Stimulated activated naive CD8-positive, alpha-beta T cell treated with anti-CD3 and anti-CD28 coated beads, Interleukin-15, Interleukin-2, amounts not matched to agents 100 U/mL and 50 U/mL, for 24 hours (primary cell): ENCODE measurements around the gene HECTD3.

Experiments used
- ATAC-seq: fragments of 150-1000 bp; cut with Tn5 transposase; one replicate; pipeline ENCODE4 v1.10.0; 2021
- DNase-seq: peaks from one replicate; pipeline ENCODE4 v3.0.0; 2021

The HECTD3 gene

GRCh38 chr1:45010855-45011811 lies at the start of gene HECTD3:
Gene HECTD3, minus strand, starts transcription at chr1:45011324. Its CDS starts 67 bp downstream, at chr1:45011257.
- DNase-seq, result peak; percentile 78

GRCh38 chr1:45059829-45060228 lies 48.7 kb upstream of the HECTD3 start:
- DNase-seq (no peak), ATAC-seq (no peak)

More at GRCh38 chr1:45010855-45011811, at the start of gene HECTD3:
- peak; percentile 77 for ATAC-seq

DNA sequence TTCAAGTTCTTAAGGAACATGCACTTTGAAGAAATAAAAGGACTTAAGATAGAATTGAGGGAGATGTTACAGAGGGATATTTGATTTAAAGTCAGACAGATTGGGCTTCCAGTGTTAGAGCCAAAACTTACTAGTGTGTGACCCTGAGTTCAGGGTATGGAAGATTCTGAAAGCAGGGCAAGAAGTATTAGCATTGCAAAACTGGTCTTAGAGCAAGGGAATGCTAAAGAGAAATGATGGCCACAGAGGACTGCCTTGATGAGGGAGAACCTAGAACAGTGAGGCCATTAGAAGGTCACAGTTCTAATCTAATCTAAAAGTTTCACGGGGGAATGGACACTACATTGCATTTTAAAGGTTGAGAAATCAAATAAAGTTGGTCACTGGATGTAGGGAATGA lies 46.4 kb upstream of the HECTD3 start:
- ATAC-seq, result no peak
- DNase-seq, result no peak

DNA sequence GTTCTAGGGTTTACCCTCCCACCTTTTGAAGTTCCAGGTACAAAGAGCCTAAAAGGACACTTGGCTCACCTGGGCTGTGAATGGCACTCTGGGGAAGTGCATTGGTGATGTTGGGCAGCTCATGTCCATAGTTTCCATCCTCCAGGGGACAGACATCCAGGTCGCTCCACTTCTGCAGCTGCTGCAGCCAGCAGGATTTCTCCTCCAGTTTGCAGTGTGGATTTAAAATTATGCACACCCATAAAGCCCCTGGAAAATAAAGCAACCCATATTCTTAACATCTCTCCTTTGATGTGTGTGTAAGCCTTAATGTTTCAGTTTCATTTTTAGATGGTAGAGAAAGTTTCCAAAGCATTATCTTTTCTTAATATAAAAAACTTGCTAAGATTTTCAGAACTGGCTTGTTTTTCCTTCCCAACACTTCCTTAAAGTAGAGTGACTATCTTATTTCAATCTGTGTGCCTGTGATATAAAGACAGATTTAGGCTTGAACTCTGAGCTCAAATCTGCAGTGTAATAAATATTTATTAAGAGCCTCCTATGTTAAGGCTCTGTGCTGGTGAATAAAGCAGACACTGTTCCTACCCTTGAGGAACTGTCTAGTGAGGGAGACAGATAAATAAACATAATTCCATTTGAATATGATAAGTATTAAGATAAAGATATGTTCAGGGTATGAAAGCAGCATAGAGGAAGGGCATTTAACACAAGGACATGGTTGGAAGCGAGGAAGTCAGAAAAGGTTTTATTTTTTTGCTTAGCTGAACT lies 40.1 kb upstream of the HECTD3 start:
- no peak for DNase-seq
- ATAC-seq, result peak; percentile 81

DNA sequence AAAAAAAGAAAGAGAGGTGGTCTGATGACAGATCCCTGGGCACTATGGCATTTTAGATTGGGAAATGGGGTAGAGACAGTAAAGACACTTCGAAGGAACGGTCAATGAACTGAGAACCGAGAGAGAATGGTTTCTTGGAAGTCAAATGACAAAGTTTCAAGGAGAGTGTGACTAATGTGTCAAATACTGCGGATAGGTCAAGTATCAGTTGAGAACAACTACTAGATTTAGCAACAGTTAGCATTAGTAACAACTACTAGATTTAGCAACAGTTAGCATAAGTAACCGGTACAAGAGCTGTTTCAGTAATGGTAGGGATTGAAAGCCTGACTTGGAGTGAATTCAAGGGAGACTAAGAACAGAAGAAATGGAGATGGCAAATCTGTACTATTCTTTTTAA lies 35.9 kb upstream of the HECTD3 start:
- ATAC-seq (no peak), DNase-seq (no peak)

- ATAC-seq (no peak), DNase-seq (no peak)
Measured at GRCh38 chr1:45044916-45045315, 33.8 kb upstream of the HECTD3 start.

DNA sequence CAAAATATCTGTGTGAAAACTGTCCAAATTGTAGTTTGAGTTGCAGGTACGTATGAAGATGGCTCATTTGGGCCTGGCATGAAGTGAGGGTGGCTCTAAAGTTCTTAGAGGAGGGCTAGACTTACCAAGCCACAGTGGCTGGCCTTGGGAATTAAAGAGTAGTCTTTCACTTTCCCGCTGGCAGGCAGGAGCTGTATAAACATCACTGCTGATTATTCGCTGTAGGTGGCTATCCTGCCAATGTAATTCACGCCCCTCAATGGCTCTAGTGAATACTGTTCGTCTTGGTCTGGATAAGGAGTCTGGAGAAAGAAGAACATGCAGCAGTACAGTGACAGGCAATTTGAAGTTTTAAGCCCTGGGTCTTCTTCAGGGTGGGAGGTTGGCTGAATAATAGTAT lies 32.0 kb upstream of the HECTD3 start:
- no peak for ATAC-seq
- DNase-seq, result no peak

- no peak for ATAC-seq
Measured at GRCh38 chr1:45040297-45040696, 29.2 kb upstream of the HECTD3 start.

GRCh38 chr1:45038661-45039364 lies 27.7 kb upstream of the HECTD3 start:
- no peak for DNase-seq
- no peak for ATAC-seq

More at GRCh38 chr1:45040297-45040696, 29.2 kb upstream of the HECTD3 start:
- no peak for DNase-seq

DNA sequence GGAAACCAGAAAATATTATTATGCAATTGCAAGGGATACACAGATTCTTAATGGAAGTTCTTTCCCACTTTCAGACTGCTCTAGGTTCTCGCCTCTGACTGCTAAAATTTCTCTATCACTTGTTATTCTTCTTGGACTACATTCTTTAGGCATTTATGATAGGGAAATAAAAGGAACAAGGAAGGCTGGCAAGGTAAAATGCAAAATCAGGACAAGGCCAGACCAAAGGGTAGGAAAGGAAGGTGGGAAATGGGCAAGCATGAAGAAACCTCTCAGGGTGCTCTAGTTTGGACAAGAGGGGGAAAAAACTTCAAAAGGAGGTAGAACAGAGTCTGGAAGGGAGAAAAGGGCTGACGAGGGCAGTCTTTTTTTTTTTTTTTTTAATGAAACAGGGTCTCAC lies 27.1 kb upstream of the HECTD3 start:
- ATAC-seq (no peak), DNase-seq (no peak)

DNA sequence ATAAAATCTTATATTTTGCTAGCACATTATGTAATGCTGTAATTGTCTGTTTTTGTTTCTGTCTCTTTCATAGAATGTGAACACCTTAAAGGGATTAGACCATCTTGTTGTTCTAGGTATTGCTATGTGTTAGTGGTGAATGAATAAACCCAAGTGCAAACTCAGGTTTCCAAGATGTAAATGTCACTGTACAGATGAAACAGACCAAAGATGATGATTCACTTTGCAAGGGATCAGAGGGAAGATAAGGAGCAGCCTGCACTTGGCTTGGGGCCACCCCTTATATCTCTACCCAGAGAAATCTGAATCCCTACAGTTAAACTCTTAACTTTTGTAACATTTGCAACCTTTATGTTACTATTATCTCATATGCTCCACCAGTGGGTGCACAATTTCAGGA lies 26.3 kb upstream of the HECTD3 start:
- peak; percentile 21 for DNase-seq
- ATAC-seq, result peak; percentile 96

- ATAC-seq (no peak), DNase-seq (no peak)
Measured at GRCh38 chr1:45035631-45036301, 24.6 kb upstream of the HECTD3 start.

- ATAC-seq (no peak), DNase-seq (no peak)
Measured at GRCh38 chr1:45033356-45033755, 22.2 kb upstream of the HECTD3 start.

DNA sequence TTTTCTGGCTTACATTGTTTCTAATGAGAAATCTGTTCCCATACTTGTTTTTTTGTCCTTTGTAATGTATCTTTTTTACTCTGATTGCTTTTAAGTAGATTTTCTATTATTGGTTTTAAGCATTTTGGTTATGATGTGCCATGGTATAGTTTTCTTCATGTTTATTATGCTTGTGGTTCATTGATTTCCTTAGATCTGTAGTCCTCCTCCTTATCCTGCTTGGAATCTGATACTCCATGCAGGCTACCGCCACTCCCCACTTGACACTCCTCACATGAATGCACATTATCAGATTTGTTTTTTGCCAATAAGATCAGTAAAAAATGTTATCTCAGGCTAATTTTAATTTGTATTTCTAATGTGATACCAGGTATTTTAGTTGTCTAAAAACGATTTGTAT lies 21.7 kb upstream of the HECTD3 start:
- no peak for ATAC-seq
- no peak for DNase-seq

GRCh38 chr1:45026446-45026845 lies 15.3 kb upstream of the HECTD3 start:
- DNase-seq (no peak), ATAC-seq (peak; percentile 61)

DNA sequence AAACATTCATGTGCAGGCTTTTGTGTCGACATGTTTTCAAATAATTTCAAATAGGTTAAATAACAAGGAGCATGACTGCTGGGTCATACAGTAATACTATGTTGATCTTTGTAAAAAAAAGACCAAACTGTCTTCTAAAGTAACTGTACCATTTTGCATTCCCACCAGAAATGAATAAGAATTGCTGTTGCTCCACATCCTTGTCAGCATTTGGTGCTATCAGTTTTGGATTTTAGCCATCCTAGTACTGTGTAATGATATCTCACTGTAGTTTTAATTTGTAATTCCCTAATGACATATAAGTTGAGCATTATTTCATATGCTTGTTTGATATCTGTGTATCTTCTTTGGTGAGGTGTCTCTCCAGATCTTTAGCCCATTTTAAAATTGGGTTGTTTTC lies 12.5 kb upstream of the HECTD3 start:
- ATAC-seq, result no peak
- DNase-seq, result no peak

DNA sequence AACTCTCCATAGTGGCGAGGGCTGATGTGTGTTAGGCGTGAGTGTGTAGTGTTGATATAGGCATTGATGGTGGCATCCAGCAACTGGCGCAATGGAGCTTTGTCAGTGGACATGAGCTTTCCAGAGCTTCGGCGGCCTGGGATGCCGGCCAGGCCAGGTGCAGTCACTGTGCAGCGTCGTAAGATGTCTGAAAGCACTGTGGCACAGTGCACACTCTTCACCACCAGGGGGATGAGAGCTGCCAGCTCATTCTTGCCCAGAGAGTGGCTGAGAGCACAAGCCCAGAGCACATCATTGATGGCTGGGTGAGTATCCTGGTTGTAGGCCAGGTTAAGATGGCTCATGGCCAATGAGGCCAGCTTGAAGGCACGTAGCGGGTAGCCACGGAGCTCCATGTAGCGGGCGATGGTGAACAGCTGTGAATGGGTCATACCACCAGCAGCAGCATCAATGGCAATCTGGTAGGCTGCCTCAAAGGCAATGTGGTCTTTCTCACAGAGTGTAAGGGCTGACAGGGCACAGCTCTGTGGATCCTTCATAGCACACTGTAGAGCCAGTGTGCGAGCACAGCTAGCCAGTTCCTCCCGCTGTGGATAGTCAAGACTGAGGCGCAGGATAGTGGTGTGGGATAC lies 7.6 kb upstream of the HECTD3 start:
- peak; percentile 84 for ATAC-seq
- peak; percentile 66 for DNase-seq

DNA sequence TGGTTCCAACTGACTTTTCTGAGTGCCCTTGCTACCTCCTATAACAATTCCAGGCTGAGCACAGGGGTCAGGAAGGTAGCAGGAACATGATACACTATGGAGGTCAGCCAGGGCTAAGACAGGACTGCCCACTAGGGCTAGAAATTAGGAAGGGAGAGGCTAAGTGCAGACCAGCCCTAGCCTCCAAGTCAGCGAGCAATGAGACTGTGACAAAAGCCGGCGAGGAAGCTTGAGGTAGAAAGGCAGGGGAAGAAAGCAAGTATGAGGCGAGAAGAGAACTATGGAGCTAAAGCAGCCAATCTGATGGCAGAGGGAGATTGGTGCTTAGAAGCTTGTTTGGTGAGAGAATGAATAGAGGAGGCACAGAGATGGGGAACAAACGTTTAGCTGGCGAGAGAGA lies 5.6 kb upstream of the HECTD3 start:
- DNase-seq, result no peak
- ATAC-seq, result no peak

DNA sequence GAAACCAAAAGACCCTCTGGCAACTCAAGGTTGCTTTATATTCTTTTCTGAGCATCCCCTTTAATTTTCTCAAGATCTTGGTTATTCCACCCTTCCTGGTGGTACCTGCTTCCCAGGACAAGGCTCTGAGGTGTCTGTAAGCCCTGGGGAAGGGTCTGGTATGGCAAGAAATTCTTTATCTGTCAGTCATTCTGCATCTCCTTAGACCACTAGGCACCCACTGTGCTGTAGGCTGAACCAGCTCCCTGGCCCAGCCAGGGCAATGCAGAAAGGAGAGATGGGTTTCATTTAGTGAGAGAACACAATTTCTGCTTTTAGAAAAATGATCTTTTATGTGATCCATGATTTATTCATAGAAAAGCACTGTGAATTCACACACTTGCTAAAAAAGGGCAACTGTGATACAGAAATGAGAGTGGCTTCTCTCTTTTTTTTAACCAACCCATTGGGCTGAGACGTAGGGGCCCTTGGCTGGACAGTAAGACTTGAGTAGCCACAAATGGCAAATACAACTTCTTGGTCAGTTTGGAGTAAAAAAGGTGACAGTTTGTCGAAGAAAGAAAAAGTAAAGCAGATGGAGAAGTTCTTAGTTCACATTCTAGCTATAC lies 5.1 kb upstream of the HECTD3 start:
- DNase-seq (no peak), ATAC-seq (no peak)

DNA sequence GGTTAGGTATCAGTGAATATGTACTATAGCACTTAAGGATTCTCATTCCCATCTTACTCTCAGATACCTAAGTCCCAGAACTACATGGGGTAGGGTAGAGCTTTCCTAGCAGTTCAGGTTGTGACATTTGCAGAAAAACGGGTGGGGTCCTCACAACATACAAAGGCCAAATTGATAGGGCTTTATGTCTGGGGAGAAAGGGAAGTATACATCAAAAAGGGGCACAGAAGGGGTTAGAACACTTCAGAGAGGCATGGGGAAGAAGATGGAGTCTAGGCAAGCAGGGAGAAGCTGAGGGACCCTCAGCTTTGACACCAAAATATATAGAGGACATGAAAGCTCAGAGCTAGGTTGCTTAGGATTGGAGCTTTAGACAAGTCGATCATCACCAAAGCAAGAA lies 4.6 kb upstream of the HECTD3 start:
- no peak for ATAC-seq
- no peak for DNase-seq
